Stimulated activated CD4-positive, alpha-beta T cell treated with anti-CD3 and anti-CD28 coated beads, Interleukin-1b, Interleukin-23, amount 100 ng/mL, for 24 hours (primary cell): ENCODE data around the gene CACHD1.

Experiments used
- DNase-seq, 4 experiments: peaks; one replicate each; pipeline ENCODE4 v3.0.0-alpha.2; 2020; ENCODE audit warnings: low read depth in 4 of 4, low spot score in 1 of 4

The CACHD1 gene

GRCh38 chr1:64651841-64652240 lies 181.9 kb downstream of the CACHD1 start:
- no peak for DNase-seq

- DNase-seq: no peak
Measured at GRCh38 chr1:64653466-64653865, 183.5 kb downstream of the CACHD1 start.

GRCh38 chr1:64654519-64655341 lies 184.8 kb downstream of the CACHD1 start:
- DNase-seq: no peak

- DNase-seq: no peak
Measured at GRCh38 chr1:64655861-64656260, 185.9 kb downstream of the CACHD1 start.

GRCh38 chr1:64659478-64660138 lies 189.7 kb downstream of the CACHD1 start:
- DNase-seq: no peak

- no peak for DNase-seq
Measured at GRCh38 chr1:64663668-64664067, 193.7 kb downstream of the CACHD1 start.

- DNase-seq: no peak
Measured at GRCh38 chr1:64664299-64664698, 194.4 kb downstream of the CACHD1 start.

GRCh38 chr1:64669098-64669675 lies 199.3 kb downstream of the CACHD1 start:
- no peak for DNase-seq

- no peak for DNase-seq
Measured at GRCh38 chr1:64675718-64676345, 205.9 kb downstream of the CACHD1 start.

GRCh38 chr1:64676386-64676785 lies 206.5 kb downstream of the CACHD1 start:
- no peak for DNase-seq

GRCh38 chr1:64677532-64677931 lies 207.6 kb downstream of the CACHD1 start:
- DNase-seq: no peak

- no peak for DNase-seq
Measured at GRCh38 chr1:64678366-64678765, 208.4 kb downstream of the CACHD1 start.

GRCh38 chr1:64679177-64679576 lies 209.2 kb downstream of the CACHD1 start:
- no peak for DNase-seq

- no peak for DNase-seq
Measured at GRCh38 chr1:64680599-64680998, 210.7 kb downstream of the CACHD1 start.

GRCh38 chr1:64681043-64681442 lies 211.1 kb downstream of the CACHD1 start:
- DNase-seq: no peak

- no peak for DNase-seq
Measured at GRCh38 chr1:64683419-64683818, 213.5 kb downstream of the CACHD1 start.

- DNase-seq: no peak
Measured at GRCh38 chr1:64685217-64685616, 215.3 kb downstream of the CACHD1 start.

- DNase-seq: no peak
Measured at GRCh38 chr1:64685765-64686341, 215.9 kb downstream of the CACHD1 start.

- DNase-seq: no peak
Measured at GRCh38 chr1:64686828-64687724, 217.1 kb downstream of the CACHD1 start.

GRCh38 chr1:64687725-64688327 lies 217.9 kb downstream of the CACHD1 start:
- DNase-seq: no peak
